Measurements from ENCODE around the gene EIF4EBP2. TPM values are rescaled to one million over a fixed set of nuclear protein-coding genes. Genes with fewer than 3 reads are reported as not detected.

EIF4EBP2 gene
- total and polyA plus RNA-seq, 12 donors, result 17.7 to 106 (median 70.1) TPM

- TF ChIP-seq POLR2A (IDR thresholded peaks at IDR 0.05) (peak; percentile 19 to 90), CTCF (IDR thresholded peaks at IDR 0.05) (no peak)
- intact Hi-C loops (cut with DNase I), result no loop called here
- Histone ChIP-seq H3K4me1 (replicated peaks in 1 of 2) (peaks cover 39 to 45% of the 10 kb centered on the region in 2 donors), H3K4me3 (peak overlapping the region; percentile 25 to 93 (median 30)), H3K27ac (peak overlapping the region; percentile 94 to 99 (median 97)), H3K36me3 (replicated peaks in 1 of 2) (no peaks in the 10 kb centered on the region), H3K9me3 (replicated peaks in 1 of 3) (no peaks in the 10 kb centered on the region), H3K27me3 (no peaks in the 10 kb centered on the region)
- DNase-seq, result peak; percentile 76 to 95 (median 92)
- 1 to 2% (median 1%) methylated on average over 16 to 18 of the region's 18 CpGs for WGBS, 4 donors
Observed at GRCh38 chr10:70405037-70405824, 1.3 kb downstream of the EIF4EBP2 start.

- Histone ChIP-seq H3K4me3 (no peak overlapping the region), H3K36me3 (replicated peaks in 1 of 2) (no peaks in the 10 kb centered on the region), H3K4me1 (replicated peaks in 1 of 2) (peaks cover 52 to 80% of the 10 kb centered on the region in 2 donors), H3K27me3 (no peaks in the 10 kb centered on the region), H3K9me3 (replicated peaks in 1 of 3) (no peaks in the 10 kb centered on the region), H3K27ac (peak overlapping the region in 1 of 5 donors; percentile 9)
- intact Hi-C loops (cut with DNase I), result no loop called here
- 93 to 100% (median 95%) methylated on average over 3 of the region's 3 CpGs for WGBS, 4 donors
- no peak for TF ChIP-seq CTCF (IDR thresholded peaks at IDR 0.05)
- no peak for TF ChIP-seq POLR2A (IDR thresholded peaks at IDR 0.05)
- DNase-seq, result no peak
Observed at GRCh38 chr10:70409772-70410171, 5.8 kb downstream of the EIF4EBP2 start.

GRCh38 chr10:70410608-70411007 is 6.7 kb downstream of the EIF4EBP2 start:
- TF ChIP-seq CTCF (IDR thresholded peaks at IDR 0.05) (no peak), POLR2A (IDR thresholded peaks at IDR 0.05) (no peak)
- no peaks in the 10 kb centered on the region for H3K27me3 ChIP-seq
- no peak overlapping the region for H3K4me3 ChIP-seq
- no peak overlapping the region for H3K27ac ChIP-seq
- no peaks in the 10 kb centered on the region for H3K36me3 ChIP-seq (replicated peaks in 1 of 2)
- 27 to 34% (median 30%) methylated on average over 1 of the region's 1 CpG for WGBS, 4 donors
- DNase-seq, result no peak
- intact Hi-C loops (cut with DNase I), result no loop called here
- peaks cover 61 to 82% of the 10 kb centered on the region in 2 donors for H3K4me1 ChIP-seq (replicated peaks in 1 of 2)
- no peaks in the 10 kb centered on the region for H3K9me3 ChIP-seq (replicated peaks in 1 of 3)

- intact Hi-C loops (cut with DNase I), result no loop called here
- DNase-seq, result no peak
- Histone ChIP-seq H3K4me1 (replicated peaks in 1 of 2) (peaks cover 51 to 73% of the 10 kb centered on the region in 2 donors), H3K4me3 (no peak overlapping the region), H3K9me3 (replicated peaks in 1 of 3) (no peaks in the 10 kb centered on the region), H3K27ac (peak overlapping the region in 1 of 5 donors; percentile 17), H3K27me3 (no peaks in the 10 kb centered on the region), H3K36me3 (replicated peaks in 1 of 2) (no peaks in the 10 kb centered on the region)
- TF ChIP-seq POLR2A (IDR thresholded peaks at IDR 0.05) (no peak), CTCF (IDR thresholded peaks at IDR 0.05) (no peak)
- 57 to 73% (median 60%) methylated on average over 4 of the region's 4 CpGs for WGBS, 4 donors
Observed at GRCh38 chr10:70412356-70412755, 8.4 kb downstream of the EIF4EBP2 start.

Data from adrenal gland (tissue), 12 donors.